Activated CD8-positive, alpha-beta memory T cell treated with anti-CD3 and anti-CD28 coated beads, Interleukin-2, amount 50 U/mL, for 1 hour (primary cell): ENCODE measurements around the gene PAM.
"Not testable (repeated sequence)": the region's sequence is repeated elsewhere in the genome, so short reads cannot be mapped to it uniquely, and the experiment has no call there.

ENCODE experiments used
- DNase-seq: peaks from one replicate; pipeline ENCODE4 v3.0.0-alpha.2; 2020; ENCODE audit errors: extremely low read depth

Gene PAM

GRCh38 chr5:102999191-102999590, 244.1 kb downstream of the PAM start:
- DNase-seq = no peak

GRCh38 chr5:102999621-103000020, 244.5 kb downstream of the PAM start:
- DNase-seq = not testable (repeated sequence)

GRCh38 chr5:103000089-103000488, 245.0 kb downstream of the PAM start:
- DNase-seq = no peak

DNA sequence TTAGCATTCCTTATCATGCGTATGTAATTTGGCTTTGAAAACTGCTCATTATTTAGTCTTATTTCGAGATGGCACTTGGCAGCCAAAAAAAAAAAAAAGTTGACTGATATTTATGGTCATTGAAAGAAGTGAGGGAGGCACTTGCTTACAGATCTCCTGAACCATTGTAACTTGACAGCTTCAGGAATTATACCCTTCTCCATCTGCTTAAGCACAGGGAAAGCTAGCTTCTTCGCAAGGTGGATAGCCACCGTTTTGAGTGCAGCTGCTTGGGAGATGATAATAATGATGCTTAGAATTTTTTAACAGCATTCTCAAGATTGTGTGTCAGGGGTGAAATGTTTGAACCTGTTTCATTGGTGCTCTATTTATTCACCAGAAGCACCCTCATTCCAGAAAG, 248.8 kb downstream of the PAM start:
- DNase-seq = no peak

GRCh38 chr5:103005276-103005675, 250.2 kb downstream of the PAM start:
- DNase-seq = no peak

DNA sequence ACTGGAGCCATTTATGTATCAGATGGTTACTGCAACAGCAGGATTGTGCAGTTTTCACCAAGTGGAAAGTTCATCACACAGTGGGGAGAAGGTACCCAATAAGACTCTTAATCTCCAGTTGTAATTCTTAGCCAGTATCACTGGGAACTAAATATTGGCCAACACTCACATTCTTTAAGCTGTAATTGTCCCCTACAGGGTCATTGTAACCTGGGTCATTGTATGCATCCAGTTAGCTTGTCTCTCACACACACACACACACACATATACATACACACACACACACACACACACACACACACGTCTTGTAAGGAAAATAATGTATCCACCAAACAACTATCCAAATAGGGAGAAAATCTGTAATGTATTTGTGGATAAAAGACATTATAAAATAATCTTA, 251.8 kb downstream of the PAM start:
- no peak for DNase-seq

- DNase-seq = no peak
Measured at GRCh38 chr5:103010168-103010567, 255.1 kb downstream of the PAM start.

- no peak for DNase-seq
Measured at GRCh38 chr5:103013933-103014552, 258.9 kb downstream of the PAM start.

- DNase-seq = no peak
Measured at GRCh38 chr5:103014983-103015382, 259.9 kb downstream of the PAM start.

GRCh38 chr5:103016167-103016566, 261.1 kb downstream of the PAM start:
- no peak for DNase-seq

GRCh38 chr5:103019804-103020203, 264.7 kb downstream of the PAM start:
- no peak for DNase-seq

GRCh38 chr5:103021314-103021713, 266.2 kb downstream of the PAM start:
- DNase-seq = no peak

DNA sequence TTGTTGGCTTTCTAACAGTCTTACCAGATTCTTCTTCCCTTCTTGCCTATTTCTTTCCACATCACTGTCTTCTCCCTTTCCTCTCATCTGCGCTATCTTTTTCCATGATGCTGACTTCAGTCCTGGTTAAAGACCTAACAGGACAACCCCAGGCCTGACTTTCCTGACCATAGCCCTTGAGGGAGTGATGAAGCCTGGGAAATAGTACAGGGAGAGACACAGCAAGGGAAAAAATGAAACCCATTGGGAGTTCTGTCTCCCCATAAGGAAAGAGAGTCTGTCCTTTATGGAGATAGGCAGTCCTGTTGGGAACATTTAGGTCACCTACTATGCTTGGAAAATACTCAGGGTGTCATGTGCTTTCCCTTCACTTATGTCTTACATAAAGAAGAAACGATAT, 272.2 kb downstream of the PAM start:
- no peak for DNase-seq

GRCh38 chr5:103031607-103032006, 276.5 kb downstream of the PAM start:
- no peak for DNase-seq

DNA sequence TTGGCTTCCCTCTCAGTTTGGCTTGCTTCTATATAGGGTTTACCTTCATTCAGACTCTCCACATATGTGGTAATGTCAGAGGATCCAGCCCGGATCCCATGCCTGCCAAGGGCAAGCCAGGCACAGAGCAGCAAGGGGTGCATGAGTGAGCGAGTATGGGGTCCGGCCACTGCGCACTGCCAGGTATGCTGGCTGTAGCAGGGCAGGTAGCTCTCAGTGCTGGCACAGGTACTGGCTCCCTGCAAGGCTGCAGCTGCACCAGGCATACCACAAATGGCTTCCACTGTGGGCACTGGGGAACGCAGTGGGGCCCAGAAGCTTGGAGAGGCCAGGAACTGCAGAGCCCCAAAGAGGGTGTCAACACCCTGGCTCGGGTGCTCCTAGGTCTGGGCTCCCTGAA, 278.6 kb downstream of the PAM start:
- no peak for DNase-seq

- DNase-seq = no peak
Measured at GRCh38 chr5:103034662-103035392, 279.7 kb downstream of the PAM start.

- no peak for DNase-seq
Measured at GRCh38 chr5:103035701-103036100, 280.6 kb downstream of the PAM start.

- DNase-seq = no peak
Measured at GRCh38 chr5:103036601-103037000, 281.5 kb downstream of the PAM start.

DNA sequence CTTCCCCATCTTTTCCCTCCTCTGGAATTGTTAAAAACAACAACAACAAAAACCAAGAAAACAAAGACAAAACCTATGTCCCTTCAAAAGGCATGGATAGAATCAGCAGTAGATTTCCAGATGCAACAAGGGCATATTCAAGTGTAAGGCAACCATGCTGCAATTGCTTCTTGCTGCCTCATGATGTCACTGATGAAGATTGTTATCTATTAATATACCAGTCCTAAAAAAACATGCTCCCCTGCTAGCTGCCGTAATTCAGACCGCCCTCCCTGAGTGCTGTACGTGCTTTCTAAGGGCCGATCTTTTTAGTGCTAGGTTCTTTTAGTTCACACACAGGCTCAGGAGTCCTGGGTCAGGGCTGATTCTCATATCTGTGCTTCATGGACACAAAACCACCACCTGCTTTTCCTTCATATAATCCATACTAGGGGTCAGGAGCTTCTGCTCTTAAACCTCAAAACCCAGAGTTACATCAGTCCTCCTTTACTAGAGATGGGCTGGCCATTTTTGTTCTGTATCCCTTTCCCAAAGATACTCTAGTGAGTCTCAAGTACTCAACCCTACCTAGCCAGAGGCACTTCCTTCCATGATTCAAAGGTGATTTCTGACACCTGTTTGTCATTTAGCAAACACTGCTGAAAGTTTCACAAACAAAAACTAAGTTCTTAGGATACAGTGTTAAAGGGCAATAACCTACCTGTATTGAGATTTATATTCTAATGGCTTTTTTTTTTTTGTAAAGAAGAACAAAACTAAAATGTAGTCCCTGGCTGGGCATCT, 282.8 kb downstream of the PAM start:
- no peak for DNase-seq

DNA sequence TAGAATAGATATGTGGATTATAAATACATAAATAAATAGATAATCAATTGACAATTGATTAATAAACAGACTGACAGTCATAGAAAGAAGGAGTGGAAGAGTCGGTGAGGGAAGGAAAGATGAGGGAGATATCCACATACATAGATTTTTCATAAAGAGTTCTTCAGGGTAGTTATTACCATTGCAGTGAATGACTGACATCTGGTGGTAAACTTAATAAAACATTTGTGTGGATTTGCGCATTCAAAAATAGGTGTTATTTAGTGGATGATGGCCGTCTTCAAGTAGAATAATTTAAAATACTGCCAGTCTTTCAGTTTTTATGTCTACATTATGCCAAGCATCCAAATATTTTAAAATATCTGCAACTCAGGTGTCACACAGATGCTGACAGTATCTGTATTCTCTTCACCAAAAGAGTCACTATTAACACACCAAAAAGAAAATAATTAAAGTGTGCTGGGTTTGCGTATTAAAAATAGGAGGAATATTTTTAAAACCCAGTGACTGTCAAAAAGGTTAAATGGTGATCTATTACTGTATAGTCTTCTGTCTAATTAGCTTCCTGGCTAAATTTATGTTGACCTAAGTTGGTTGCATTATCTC, 286.1 kb downstream of the PAM start:
- no peak for DNase-seq

DNA sequence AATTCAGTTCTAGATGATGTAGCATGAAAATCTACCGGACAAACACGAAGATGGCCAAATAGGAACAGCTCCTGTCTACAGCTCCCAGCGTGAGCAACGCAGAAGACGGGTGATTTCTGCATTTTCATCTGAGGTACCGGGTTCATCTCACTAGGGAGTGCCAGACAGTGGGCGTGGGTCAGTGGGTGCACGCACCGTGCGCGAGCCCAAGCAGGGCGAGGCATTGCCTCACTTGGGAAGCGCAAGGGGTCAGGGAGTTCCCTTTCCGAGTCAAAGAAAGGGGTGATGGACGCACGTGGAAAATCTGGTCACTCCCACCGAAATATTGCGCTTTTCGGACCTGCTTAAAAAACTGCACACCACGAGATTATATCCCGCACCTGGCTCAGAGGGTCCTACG, 291.6 kb downstream of the PAM start:
- DNase-seq = not testable (repeated sequence)
